ENCODE data around the gene LRRC51. TPM values are rescaled to one million over a fixed set of nuclear protein-coding genes. Genes with fewer than 3 reads are reported as not detected.

LRRC51 gene
- total RNA-seq, 1 donor from 2014 or later = 2.6 TPM

DNA sequence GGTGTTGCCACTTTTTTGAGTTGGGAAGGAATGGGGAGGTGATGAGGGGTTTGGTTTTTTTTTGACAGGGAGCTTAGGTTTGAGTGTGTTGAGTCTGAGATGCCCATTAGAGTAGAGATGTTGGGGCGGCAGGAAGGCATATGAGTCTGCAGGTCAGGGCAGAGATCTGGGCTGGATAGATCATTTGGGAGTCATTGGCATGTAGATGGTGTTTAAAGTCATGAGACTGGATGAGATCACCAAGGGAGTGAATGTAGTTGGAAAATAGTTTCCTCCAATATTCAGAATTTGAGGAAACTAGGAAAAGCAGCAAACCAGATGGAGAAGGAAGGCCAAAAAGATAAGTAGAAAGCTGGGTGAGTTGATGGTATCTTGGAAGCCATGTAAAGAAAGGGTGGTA, 33.9 kb downstream of the LRRC51 start:
- TF ChIP-seq, protein P1, sequence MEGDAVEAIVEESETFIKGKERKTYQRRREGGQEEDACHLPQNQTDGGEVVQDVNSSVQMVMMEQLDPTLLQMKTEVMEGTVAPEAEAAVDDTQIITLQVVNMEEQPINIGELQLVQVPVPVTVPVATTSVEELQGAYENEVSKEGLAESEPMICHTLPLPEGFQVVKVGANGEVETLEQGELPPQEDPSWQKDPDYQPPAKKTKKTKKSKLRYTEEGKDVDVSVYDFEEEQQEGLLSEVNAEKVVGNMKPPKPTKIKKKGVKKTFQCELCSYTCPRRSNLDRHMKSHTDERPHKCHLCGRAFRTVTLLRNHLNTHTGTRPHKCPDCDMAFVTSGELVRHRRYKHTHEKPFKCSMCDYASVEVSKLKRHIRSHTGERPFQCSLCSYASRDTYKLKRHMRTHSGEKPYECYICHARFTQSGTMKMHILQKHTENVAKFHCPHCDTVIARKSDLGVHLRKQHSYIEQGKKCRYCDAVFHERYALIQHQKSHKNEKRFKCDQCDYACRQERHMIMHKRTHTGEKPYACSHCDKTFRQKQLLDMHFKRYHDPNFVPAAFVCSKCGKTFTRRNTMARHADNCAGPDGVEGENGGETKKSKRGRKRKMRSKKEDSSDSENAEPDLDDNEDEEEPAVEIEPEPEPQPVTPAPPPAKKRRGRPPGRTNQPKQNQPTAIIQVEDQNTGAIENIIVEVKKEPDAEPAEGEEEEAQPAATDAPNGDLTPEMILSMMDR (IDR thresholded peaks at IDR 0.05; ENCODE audit: insufficient read depth, low read length, severe bottlenecking) = no peak
- no peak for FAIRE-seq
- no peaks in the 10 kb centered on the region for H3K27me3 ChIP-seq (ENCODE audit: control insufficient read depth, insufficient read depth, low read length)
- no peak overlapping the region for H3K4me3 ChIP-seq (ENCODE audit: low read depth, low read length)
- peaks cover 2% of the 10 kb centered on the region for H3K36me3 ChIP-seq (ENCODE audit: control insufficient read depth, insufficient read depth, low read length)
- DNase-seq (ENCODE audit: low read depth) = peak; percentile 89

DNA sequence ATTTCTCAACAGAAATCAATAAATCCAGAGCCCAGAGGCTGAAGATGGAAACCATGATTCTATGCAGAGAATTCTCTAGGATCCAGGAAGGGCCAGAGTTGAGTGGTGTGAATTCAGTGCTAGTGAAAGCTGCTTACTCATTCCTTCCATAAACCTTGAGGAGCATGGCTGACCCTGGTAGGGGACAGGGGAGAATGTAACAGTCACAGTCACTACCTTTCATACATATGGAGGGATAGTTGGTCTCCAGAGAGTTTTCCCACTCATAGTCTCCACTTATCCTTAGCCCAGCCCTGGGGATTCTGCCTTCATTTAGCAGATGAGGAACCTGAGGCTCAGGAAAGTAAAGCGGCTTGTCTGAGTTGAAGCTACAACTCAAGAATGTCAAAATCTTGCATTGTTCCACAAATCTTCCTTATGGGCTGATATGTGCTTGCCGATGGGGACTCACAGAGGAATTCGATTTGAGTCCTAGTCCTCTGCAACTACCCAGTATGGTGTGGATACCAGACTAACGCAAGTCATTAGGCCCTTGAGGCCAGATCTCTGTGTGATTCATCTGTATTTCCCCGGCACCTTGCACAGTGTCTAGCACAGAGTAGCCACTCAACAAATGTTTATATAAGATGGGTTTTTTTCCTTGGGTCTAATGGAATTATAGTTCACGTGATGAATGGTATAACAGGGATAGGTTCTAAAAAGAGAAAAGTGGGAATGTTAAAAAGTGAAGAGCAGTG, 35.5 kb downstream of the LRRC51 start:
- FAIRE-seq = no peak
- no peaks in the 10 kb centered on the region for H3K27me3 ChIP-seq (ENCODE audit: control insufficient read depth, insufficient read depth, low read length)
- peaks cover 1% of the 10 kb centered on the region for H3K36me3 ChIP-seq (ENCODE audit: control insufficient read depth, insufficient read depth, low read length)
- DNase-seq (ENCODE audit: low read depth) = no peak
- no peak overlapping the region for H3K4me3 ChIP-seq (ENCODE audit: low read depth, low read length)
- TF ChIP-seq, protein P1 (IDR thresholded peaks at IDR 0.05; ENCODE audit: insufficient read depth, low read length, severe bottlenecking) = no peak

DNA sequence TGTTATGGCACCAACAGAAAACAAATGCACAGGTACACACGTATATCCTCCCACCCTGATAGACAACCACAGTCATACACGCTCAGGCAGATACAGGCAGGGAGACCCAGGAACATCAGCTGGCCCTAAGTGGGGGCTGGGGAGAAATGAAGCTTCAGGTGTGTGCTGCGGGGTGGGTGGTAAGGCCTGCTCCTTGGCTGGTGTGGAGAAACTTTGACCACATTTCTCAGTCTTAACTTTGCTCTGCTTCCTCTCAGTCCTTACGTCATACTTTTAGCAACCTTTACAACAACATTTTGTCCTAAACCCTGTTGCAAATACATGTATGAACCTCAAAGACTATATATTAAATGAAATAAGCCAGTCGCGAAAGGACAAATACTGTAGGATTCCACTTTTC, 38.5 kb downstream of the LRRC51 start:
- DNase-seq (ENCODE audit: low read depth) (no peak), FAIRE-seq (no peak)
- Histone ChIP-seq H3K36me3 (ENCODE audit: control insufficient read depth, insufficient read depth, low read length) (peaks cover 1% of the 10 kb centered on the region), H3K4me3 (ENCODE audit: low read depth, low read length) (no peak overlapping the region), H3K27me3 (ENCODE audit: control insufficient read depth, insufficient read depth, low read length) (no peaks in the 10 kb centered on the region)
- TF ChIP-seq, protein P1 (IDR thresholded peaks at IDR 0.05; ENCODE audit: insufficient read depth, low read length, severe bottlenecking) = no peak

DNA sequence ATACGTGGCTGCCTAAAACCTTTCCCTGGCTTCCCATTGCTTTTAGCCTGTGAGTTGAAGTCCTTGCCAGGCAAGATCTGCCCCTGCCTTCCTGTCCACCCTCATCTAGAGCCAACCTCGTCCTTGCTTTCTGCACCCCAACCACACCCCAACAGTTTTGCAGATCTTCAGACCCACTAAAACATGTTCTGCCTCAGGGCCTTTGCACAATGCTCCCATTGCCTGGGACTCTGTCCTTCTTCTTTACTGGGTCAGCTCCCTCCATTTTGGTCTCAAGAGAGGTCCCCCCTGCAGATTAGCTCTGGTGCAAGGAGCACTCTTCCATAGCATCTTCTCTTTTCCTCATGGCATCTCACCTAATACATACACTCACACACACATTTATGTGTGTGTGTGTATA, 40.3 kb downstream of the LRRC51 start:
- H3K27me3 ChIP-seq (ENCODE audit: control insufficient read depth, insufficient read depth, low read length) = no peaks in the 10 kb centered on the region
- peaks cover 1% of the 10 kb centered on the region for H3K36me3 ChIP-seq (ENCODE audit: control insufficient read depth, insufficient read depth, low read length)
- H3K4me3 ChIP-seq (ENCODE audit: low read depth, low read length) = no peak overlapping the region
- TF ChIP-seq, protein P1 (IDR thresholded peaks at IDR 0.05; ENCODE audit: insufficient read depth, low read length, severe bottlenecking) = no peak
- no peak for DNase-seq (ENCODE audit: low read depth)
- FAIRE-seq = no peak

DNA sequence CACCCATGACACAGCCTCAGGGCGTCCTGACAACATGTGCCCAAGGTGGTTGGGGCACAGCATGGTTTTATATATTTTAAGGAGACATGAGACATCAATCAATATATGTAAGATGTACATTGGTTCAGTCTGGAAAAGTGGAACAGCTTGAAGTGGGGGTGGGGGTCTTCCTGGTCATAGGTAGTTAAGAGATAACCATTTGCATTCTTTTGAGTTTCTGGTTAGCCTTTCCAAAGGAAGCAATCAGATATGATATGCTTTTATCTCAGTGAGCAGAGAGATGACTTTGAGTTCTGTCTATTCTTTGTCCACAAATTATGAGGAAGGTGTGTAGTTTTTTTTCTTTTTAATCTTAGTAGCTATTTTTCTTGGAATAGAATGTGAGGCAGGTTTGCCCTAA, 42.0 kb downstream of the LRRC51 start:
- TF ChIP-seq, protein P1 (IDR thresholded peaks at IDR 0.05; ENCODE audit: insufficient read depth, low read length, severe bottlenecking) = no peak
- no peak for DNase-seq (ENCODE audit: low read depth)
- Histone ChIP-seq H3K36me3 (ENCODE audit: control insufficient read depth, insufficient read depth, low read length) (peaks cover 1% of the 10 kb centered on the region), H3K27me3 (ENCODE audit: control insufficient read depth, insufficient read depth, low read length) (no peaks in the 10 kb centered on the region), H3K4me3 (ENCODE audit: low read depth, low read length) (no peak overlapping the region)
- no peak for FAIRE-seq

Measured in bronchial epithelial cell (primary cell).